Activated CD4-positive, alpha-beta memory T cell treated with anti-CD3 and anti-CD28 coated beads for 36 hours (primary cell): ENCODE data around the gene WDR86. TPM values are rescaled to one million over a fixed set of nuclear protein-coding genes. Genes with fewer than 3 reads are reported as not detected.

Experiments used
- CTCF ChIA-PET: fragments of 350-600 bp; sonication (Branson Sonifier 250); formaldehyde crosslinking; loops from one replicate; lab custom pipeline; 2021; ENCODE audit warnings: antibody characterized with exemption, inconsistent platforms; lab: Charles Lee
- POLR2A ChIA-PET: fragments of 350-600 bp; sonication (Branson Sonifier 250); formaldehyde crosslinking; loops from one replicate; lab custom pipeline; 2021; ENCODE audit warnings: antibody characterized with exemption; lab: Charles Lee
- DNase-seq: peaks from one replicate; pipeline ENCODE4 v3.0.0-alpha.2; 2020
- H3K27ac Mint-ChIP-seq: one replicate; pipeline ENCODE4 v1.8.0; 2021; ENCODE audit warnings: mixed read lengths
- H3K27me3 Mint-ChIP-seq: one replicate; pipeline ENCODE4 v1.8.0; 2021; ENCODE audit warnings: mixed read lengths
- H3K36me3 Mint-ChIP-seq: one replicate; pipeline ENCODE4 v1.8.0; 2021; ENCODE audit warnings: mixed read lengths
- H3K4me1 Mint-ChIP-seq: one replicate; pipeline ENCODE4 v1.8.0; 2021; ENCODE audit warnings: low read depth, mixed read lengths
- H3K4me3 Mint-ChIP-seq: one replicate; pipeline ENCODE4 v1.8.0; 2021; ENCODE audit warnings: mild to moderate bottlenecking, mixed read lengths
- H3K9me3 Mint-ChIP-seq: one replicate; pipeline ENCODE4 v1.8.0; 2021; ENCODE audit warnings: mixed read lengths
- intact Hi-C: fragments of 100-400 bp; cut with micrococcal nuclease; formaldehyde crosslinking; loops from one replicate; pipeline ENCODE4 v1.15.1; 2023
- total RNA-seq, 2 experiments: library from RNA; stranded (reverse); gene quantifications; one replicate each; pipeline ENCODE4 v1.2.3, GENCODE V29; 2021

WDR86 gene
- total RNA-seq, 2 experiments from 2014 or later = 0.17 to 0.43 TPM

DNA sequence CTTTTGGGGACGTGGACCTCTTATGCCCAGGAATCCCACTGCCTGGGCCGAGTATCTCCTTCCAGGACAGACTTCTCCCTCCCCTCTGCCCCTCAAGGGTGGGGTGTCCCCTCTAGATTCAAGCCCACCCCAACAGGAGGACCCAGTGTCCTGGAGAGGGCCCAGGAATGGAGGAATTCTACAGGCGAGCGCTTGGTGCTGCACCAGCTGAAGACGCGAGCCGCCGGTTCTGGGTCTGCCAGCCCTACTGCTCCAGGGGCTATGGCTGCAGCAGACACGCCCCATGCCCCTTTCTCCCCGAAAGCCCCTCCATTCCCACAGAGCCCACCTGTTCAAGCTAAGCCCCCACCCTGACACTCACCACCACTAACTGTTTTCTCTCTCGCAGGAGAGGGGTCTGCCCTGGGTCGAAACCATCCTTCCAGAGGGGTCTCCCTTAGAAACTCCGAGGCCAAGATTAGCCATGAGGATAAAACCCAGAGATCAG lies 21.5 kb upstream of the WDR86 start:
- H3K36me3 Mint-ChIP-seq = no peaks in the 10 kb centered on the region
- no peak for DNase-seq
- H3K4me1 Mint-ChIP-seq = peaks cover 44% of the 10 kb centered on the region
- intact Hi-C loops = loop anchor here (5.0 kb wide), 1 partner anchor 86 kb away; the partner anchor contains the start of gene RHEB
- H3K9me3 Mint-ChIP-seq = no peaks in the 10 kb centered on the region
- no peaks in the 10 kb centered on the region for H3K27me3 Mint-ChIP-seq
- H3K4me3 Mint-ChIP-seq = no peak overlapping the region
- CTCF ChIA-PET = no interaction called here
- POLR2A ChIA-PET = no interaction called here
- H3K27ac Mint-ChIP-seq = peak overlapping the region; percentile 28

DNA sequence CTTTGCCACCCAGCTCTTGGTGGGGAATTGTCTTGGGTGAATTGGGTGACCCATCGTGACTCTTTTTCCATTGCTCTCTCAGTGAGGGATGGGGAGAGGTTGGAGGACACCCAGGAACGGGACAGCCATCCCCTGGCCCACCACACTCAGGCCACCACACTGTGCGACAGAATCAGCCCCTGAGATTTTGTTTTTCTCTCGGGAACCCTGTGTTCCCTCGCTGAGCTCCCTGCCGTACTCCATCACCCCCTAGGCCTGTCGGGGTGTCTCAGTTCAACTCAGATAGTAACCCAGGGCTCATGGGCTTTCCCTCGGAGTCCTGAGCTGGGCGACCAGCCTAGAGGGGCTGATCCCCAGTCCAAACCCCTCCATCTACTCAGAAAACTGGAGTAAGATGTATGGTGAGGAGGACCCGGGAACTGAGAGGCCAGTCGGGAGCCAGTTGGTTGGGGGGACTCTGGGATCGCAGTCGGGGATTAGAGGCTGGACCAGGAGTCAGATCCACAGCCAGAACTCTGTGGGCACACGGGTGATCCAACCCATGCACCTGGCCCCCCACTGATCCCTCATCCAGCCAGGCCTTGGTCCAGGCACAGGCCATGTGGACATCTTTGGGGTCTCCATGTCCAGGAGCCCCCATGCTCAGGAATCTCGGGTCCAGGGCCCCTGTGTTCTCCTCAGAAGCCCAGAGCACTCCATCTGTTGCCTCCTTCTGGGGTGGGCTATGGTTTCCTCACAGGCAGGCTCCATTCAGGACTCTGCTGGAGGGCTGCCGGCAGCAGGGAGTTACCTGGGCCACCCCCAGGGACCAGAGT lies 20.8 kb upstream of the WDR86 start:
- CTCF ChIA-PET = interaction anchor here (0.7 to 1.6 kb wide), 4 partner anchors 18 to 187 kb away, joined by 3 to 10 read pairs (median 3); no protein-coding TSS in a partner anchor
- no peaks in the 10 kb centered on the region for H3K36me3 Mint-ChIP-seq
- no peak overlapping the region for H3K4me3 Mint-ChIP-seq
- intact Hi-C loops = loop anchor here (5.0 kb wide), 1 partner anchor 87 kb away; the partner anchor contains the start of gene RHEB
- POLR2A ChIA-PET = interaction anchor here (1.0 to 1.2 kb wide), 2 partner anchors 11 to 18 kb away, joined by 3 to 4 read pairs; no protein-coding TSS in a partner anchor
- peaks cover 44% of the 10 kb centered on the region for H3K4me1 Mint-ChIP-seq
- no peak overlapping the region for H3K27ac Mint-ChIP-seq
- DNase-seq = no peak
- no peaks in the 10 kb centered on the region for H3K27me3 Mint-ChIP-seq
- no peaks in the 10 kb centered on the region for H3K9me3 Mint-ChIP-seq

DNA sequence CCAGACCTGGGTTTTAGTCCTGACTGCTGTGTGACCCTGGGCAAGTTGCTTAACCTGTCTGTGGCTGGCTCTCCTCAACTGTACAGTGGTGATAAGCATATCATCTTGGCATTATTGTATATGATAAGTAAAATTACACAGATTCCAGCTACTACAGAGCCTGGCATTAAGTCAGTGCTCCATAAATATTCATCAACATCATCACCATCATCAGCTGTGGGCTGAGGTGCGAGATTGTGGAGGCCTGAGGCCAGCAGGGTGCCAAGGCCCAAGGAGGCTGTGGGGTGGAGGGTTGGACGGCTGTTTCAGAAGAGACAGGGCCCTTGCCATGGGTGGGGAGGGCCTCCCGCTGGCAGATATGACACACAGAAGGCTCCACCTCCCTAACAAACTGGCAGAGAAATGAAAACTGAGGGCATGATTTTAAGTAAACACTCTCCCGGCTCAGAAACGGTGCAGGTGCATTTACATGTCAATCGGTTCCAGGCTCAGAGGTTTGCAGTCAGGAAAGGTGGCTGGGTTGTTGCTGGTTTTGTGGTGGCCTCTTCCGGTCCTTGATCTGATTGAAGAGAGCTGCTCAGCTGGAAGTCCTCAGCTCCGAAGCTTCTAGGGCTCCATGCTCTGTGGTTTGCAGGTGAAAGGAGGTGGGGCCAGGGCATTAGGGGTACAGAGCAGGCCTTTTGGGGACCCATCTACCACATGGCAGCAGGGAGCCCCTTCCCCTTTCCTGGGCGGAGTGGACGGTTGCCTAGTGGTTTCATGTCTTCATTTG lies 19.9 kb upstream of the WDR86 start:
- ChIA-PET POLR2A (interaction anchor here (1.0 to 1.2 kb wide), 2 partner anchors 11 to 18 kb away, joined by 3 to 4 read pairs; no protein-coding TSS in a partner anchor), CTCF (interaction anchor here (0.7 to 1.6 kb wide), 4 partner anchors 19 to 186 kb away, joined by 3 to 10 read pairs (median 3); no protein-coding TSS in a partner anchor)
- peaks cover 44% of the 10 kb centered on the region for H3K4me1 Mint-ChIP-seq
- peak overlapping the region; percentile 9 for H3K4me3 Mint-ChIP-seq
- peak overlapping the region; percentile 57 for H3K27ac Mint-ChIP-seq
- DNase-seq = peak; percentile 72
- H3K27me3 Mint-ChIP-seq = no peaks in the 10 kb centered on the region
- H3K9me3 Mint-ChIP-seq = no peaks in the 10 kb centered on the region
- intact Hi-C loops = loop anchor here (5.0 kb wide), 1 partner anchor 88 kb away; the partner anchor contains the start of gene RHEB
- no peaks in the 10 kb centered on the region for H3K36me3 Mint-ChIP-seq

DNA sequence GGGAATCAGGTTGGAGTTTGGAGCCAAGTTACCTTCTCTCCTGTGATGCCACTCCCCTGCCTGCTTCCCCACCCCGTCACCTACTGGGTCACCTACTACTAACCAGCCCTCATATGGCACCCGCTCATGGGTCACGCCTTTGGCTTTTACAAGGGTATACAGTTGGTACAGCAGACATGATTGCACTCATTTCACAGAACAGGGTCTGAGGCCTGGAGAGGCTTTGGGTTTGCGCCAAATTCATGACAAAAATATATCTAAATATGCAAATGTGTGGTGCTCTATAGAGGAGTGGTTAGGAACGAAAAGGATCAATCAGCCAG lies 19.4 kb upstream of the WDR86 start:
- Mint-ChIP-seq H3K9me3 (no peaks in the 10 kb centered on the region), H3K27ac (peak overlapping the region; percentile 57), H3K4me3 (no peak overlapping the region), H3K36me3 (no peaks in the 10 kb centered on the region), H3K27me3 (no peaks in the 10 kb centered on the region), H3K4me1 (peaks cover 44% of the 10 kb centered on the region)
- intact Hi-C loops = no loop called here
- ChIA-PET POLR2A (no interaction called here), CTCF (interaction anchor here (1.6 kb wide), 1 partner anchor 19 kb away, joined by 10 read pairs; no protein-coding TSS in a partner anchor)
- DNase-seq = no peak

DNA sequence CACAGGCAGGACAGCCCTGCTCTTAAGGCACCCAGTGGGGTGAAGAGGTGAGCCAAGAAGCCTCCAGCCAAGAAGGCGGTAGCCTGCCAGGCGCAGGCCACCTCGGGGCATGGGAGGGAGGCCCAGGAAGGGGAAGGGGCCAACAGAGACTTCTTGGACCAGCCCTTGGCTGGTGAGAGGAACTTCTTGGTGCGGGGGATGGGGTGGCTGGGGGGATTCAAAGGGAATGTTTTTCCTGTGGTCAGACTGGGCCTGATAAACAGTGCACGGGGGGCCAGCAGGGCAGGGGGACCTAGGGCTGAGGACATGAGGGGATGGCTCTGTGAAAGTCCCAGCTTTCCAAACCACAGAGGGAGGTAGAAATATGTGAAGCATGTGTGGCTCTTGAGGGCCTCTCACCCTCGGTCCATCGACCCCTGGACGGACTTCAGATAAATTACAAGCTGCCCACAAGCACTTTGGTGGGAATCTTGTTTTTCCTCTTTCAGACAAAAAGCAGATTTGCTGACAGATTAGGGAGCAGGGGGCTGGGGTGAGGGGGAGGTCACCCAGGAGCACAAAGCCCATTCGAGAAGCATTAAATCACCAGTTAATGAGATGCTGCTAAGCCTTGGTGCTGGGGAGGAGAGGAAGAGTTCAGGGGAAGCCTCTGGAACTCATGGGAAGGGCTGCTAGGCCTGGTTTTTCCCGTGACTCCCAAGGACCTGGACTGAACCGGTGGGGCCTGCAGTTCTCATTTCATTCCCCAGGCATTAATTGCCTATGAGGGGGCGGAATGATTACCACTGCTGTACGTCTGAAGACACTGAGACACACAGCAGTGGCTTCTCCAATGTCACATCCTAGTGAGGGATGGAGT lies 18.8 kb upstream of the WDR86 start:
- no peak overlapping the region for H3K4me3 Mint-ChIP-seq
- H3K27ac Mint-ChIP-seq = no peak overlapping the region
- no peaks in the 10 kb centered on the region for H3K9me3 Mint-ChIP-seq
- DNase-seq = no peak
- H3K36me3 Mint-ChIP-seq = no peaks in the 10 kb centered on the region
- peaks cover 44% of the 10 kb centered on the region for H3K4me1 Mint-ChIP-seq
- ChIA-PET POLR2A (no interaction called here), CTCF (no interaction called here)
- no peaks in the 10 kb centered on the region for H3K27me3 Mint-ChIP-seq
- intact Hi-C loops = no loop called here

DNA sequence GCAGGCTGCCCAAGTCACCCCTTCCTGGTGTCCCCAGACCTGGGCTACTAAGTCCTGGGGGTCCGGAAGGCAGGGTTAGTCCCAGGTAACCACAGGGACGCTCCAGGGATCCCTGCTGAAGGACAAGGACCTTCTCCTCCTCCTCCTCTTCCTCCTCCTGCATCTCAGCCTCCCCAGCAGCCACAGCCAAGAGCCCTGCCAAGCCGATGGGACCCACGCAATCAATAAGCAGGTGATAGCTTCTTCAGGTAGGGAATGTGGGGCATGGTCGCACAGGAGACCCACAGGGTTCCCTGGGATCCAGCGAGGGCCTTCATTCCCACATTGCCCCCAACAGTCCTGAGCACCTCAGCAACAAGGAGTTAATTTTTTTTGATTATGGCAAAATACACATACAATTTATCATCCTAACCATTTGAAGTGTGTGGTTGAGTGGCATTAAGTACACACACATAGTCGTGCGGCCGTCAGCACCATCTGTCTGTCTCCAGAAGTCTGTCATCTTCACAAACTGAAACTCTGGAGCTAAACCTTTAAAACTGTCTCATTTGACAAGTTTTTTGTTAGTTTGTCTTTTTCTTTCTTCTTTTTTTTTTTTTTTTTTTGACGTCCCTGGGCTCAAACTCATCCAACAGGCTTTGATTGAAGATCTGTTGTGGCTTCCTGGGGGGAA lies 18.0 kb upstream of the WDR86 start:
- Mint-ChIP-seq H3K27me3 (no peaks in the 10 kb centered on the region), H3K4me1 (peaks cover 37% of the 10 kb centered on the region), H3K9me3 (no peaks in the 10 kb centered on the region), H3K4me3 (no peak overlapping the region), H3K27ac (no peak overlapping the region), H3K36me3 (no peaks in the 10 kb centered on the region)
- no peak for DNase-seq
- ChIA-PET POLR2A (no interaction called here), CTCF (no interaction called here)
- intact Hi-C loops = no loop called here

DNA sequence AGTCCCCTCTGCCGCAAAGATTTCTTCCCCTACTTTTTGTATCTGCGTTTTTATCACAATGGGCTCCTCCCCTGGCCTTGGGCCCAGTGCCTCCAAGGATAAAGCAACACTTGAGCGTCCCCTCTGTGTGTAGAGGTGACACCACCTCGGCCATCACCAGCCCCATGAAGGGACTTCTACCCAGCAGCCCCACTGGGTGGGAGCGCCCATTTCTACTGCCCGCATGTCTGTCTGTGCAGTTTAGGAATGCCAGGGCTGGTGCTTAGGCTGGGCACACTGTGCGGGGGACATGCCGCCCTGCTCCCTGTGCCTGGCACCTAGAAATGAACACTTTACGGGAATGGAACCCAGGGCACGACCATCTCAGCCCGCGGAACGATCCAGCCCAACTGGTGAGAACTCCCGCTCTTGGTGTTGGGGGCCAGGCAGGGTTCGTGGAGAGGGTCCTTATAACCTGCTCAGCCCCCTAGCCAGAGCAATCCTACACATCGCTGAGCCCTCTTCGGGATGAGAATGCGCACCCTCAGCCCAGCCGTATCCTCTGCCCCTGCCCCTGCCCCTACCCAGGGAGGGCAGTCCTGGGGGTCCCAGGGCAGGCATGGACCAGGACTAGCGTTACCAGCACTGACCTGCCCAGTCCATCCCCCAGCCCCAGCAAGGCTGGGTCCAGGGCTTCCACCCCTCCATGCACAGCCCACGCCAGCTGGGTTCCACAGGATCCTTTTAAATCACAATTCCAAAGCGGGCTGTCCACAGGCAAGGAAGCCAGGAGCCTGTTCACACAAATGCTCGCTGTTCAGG lies 17.3 kb upstream of the WDR86 start:
- no peak overlapping the region for H3K27ac Mint-ChIP-seq
- peaks cover 33% of the 10 kb centered on the region for H3K4me1 Mint-ChIP-seq
- H3K9me3 Mint-ChIP-seq = peaks cover 7% of the 10 kb centered on the region
- ChIA-PET CTCF (interaction anchor here (1.0 kb wide), 1 partner anchor 21 kb away, joined by 3 read pairs; no protein-coding TSS in a partner anchor), POLR2A (no interaction called here)
- H3K4me3 Mint-ChIP-seq = no peak overlapping the region
- intact Hi-C loops = no loop called here
- no peaks in the 10 kb centered on the region for H3K27me3 Mint-ChIP-seq
- DNase-seq = no peak
- H3K36me3 Mint-ChIP-seq = no peaks in the 10 kb centered on the region

DNA sequence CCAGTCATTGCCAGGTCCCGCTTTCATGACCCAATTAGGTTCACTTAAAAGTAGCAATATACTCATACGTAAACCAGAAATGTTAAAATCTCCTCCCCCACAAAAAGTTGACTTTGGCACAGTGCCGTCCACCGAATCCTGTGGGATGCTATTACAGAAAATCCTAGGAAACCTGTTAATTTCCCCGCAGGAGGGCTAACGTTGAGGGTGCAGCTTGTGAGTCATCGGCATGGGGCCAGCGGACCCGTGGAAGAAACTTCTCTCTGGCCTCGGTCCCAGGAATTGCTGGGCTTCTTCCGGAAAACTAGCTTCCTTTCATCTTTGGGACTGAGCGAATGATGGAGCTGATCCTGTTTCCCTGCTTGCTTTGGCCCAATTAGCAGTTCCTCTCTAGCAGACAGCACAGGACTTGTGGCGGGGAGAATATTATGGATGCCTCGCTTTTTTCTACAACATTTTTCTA lies 16.6 kb upstream of the WDR86 start:
- DNase-seq = no peak
- intact Hi-C loops = no loop called here
- Mint-ChIP-seq H3K27ac (no peak overlapping the region), H3K4me1 (peaks cover 31% of the 10 kb centered on the region), H3K27me3 (no peaks in the 10 kb centered on the region), H3K36me3 (no peaks in the 10 kb centered on the region), H3K9me3 (peaks cover 13% of the 10 kb centered on the region), H3K4me3 (no peak overlapping the region)
- CTCF ChIA-PET = interaction anchor here (1.0 kb wide), 1 partner anchor 22 kb away, joined by 3 read pairs; no protein-coding TSS in a partner anchor
- POLR2A ChIA-PET = no interaction called here

DNA sequence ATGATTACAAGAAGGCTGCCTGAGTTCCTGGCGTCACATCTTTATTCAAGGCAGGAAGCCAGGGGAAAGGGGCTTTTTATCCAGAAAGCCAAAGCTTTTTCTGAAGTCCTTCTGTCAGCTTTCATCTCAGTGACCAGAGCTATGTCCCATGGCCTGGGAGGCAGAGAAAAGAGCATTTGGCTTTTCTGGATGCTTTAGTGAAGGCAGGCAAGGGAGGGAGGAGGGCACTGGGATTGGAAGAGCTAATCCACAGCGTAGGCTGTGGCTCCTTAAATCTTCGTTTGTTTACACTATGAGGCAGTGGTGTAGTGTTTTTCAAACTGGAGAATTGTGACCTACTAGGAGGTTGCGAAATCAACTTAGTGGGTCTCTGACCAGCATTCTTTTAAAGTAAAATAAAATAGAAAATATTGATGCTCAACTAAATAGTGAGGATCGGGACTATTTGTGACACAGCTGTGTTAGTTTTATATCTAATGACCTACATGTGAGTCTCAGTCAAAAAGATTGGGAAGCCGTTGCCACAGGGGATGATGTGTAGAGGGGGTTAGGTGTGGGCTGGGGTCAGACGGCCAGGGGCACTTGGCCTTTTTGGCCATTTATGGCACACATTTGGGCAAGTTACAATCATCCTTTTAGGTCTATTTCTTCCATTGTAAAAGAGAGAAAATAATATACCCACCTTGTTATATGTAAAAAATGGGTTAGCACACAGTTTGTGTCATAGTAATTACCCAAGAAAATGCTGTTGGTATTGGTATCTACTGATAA lies 16.0 kb upstream of the WDR86 start:
- Mint-ChIP-seq H3K9me3 (peaks cover 13% of the 10 kb centered on the region), H3K36me3 (no peaks in the 10 kb centered on the region), H3K27me3 (no peaks in the 10 kb centered on the region), H3K27ac (no peak overlapping the region), H3K4me3 (no peak overlapping the region), H3K4me1 (peaks cover 30% of the 10 kb centered on the region)
- intact Hi-C loops = no loop called here
- DNase-seq = no peak
- CTCF ChIA-PET = interaction anchor here (0.9 to 1.0 kb wide), 2 partner anchors 22 to 23 kb away, joined by 3 read pairs; no protein-coding TSS in a partner anchor
- POLR2A ChIA-PET = no interaction called here

DNA sequence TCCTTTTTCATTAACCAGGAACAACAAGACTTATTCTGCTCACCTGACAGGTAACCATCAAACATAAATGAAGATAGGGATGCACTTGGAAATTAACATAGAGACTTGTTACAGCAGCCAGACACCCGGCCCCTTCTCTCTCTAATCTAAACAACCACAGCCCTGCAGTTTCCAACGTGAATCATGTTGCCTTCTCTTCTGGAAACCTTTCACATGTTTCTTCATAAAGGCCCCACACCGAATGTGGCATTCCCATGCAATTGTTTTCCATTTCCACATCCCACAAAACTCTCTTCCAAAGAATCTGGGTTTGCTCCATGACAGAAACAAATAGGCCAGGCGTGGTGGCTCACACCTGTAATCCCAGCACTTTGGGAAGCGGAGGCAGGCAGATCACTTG lies 15.0 kb upstream of the WDR86 start:
- ChIA-PET POLR2A (no interaction called here), CTCF (interaction anchor here (0.9 kb wide), 1 partner anchor 24 kb away, joined by 3 read pairs; no protein-coding TSS in a partner anchor)
- no peaks in the 10 kb centered on the region for H3K27me3 Mint-ChIP-seq
- no peaks in the 10 kb centered on the region for H3K36me3 Mint-ChIP-seq
- no peak overlapping the region for H3K27ac Mint-ChIP-seq
- DNase-seq = no peak
- H3K9me3 Mint-ChIP-seq = peaks cover 20% of the 10 kb centered on the region
- intact Hi-C loops = no loop called here
- H3K4me3 Mint-ChIP-seq = no peak overlapping the region
- H3K4me1 Mint-ChIP-seq = peaks cover 22% of the 10 kb centered on the region
